GM23338 (cell line): ENCODE data around the gene ASB16.

Source experiments
- JUNB ChIP-seq: IDR thresholded peaks from one replicate; pipeline ENCODE4 v1.6.1; 2016; ENCODE audit warnings: antibody characterized with exemption; ENCODE audit not compliant: unreplicated experiment
- TF ChIP-seq, protein P1 (sequence below), 2 experiments: fragments of 200-600 bp in 1 of 2; sonication (generic) in 1 of 2; conservative IDR thresholded peaks; 2 replicates each; pipeline versions ENCODE4 v1.5.1 to v1.6.1; 2016 to 2017; ENCODE audit warnings: antibody characterized with exemption in 2 of 2, low read depth in 2 of 2, mild to moderate bottlenecking in 2 of 2, moderate library complexity in 1 of 2

DNA sequence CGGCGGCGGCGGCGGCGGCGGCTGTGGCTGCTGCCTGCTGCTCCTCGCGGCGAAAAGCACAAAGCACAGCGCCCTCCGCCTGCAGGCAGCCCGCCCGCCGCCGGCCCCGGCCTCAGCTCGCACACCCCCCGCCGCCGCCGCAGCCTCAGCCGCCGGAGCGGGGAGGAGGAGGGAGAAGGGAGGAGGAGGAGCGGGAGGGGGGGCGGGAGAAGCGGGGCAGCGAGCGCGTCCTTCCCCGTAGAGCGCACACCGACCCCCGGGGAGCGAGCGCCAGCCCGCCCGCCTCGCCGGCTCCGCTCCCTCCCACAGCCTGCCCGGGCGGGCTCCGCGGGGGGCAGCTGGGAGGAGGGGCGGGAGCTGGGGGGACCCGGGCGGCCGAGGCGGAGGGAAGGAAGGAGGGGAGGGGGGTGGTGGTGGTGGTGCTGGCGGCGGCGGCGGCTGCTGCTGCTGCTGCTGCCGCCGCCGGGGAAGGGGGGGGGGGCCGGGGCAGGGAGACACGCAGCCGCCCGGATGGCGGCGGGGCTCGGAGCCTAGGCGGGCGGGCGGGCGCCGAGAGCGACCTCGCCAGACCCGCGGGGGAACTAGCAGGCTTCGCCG, 49.2 kb downstream of the ASB16 start, which contains the start of gene UBTF:
- TF ChIP-seq, protein P1, sequence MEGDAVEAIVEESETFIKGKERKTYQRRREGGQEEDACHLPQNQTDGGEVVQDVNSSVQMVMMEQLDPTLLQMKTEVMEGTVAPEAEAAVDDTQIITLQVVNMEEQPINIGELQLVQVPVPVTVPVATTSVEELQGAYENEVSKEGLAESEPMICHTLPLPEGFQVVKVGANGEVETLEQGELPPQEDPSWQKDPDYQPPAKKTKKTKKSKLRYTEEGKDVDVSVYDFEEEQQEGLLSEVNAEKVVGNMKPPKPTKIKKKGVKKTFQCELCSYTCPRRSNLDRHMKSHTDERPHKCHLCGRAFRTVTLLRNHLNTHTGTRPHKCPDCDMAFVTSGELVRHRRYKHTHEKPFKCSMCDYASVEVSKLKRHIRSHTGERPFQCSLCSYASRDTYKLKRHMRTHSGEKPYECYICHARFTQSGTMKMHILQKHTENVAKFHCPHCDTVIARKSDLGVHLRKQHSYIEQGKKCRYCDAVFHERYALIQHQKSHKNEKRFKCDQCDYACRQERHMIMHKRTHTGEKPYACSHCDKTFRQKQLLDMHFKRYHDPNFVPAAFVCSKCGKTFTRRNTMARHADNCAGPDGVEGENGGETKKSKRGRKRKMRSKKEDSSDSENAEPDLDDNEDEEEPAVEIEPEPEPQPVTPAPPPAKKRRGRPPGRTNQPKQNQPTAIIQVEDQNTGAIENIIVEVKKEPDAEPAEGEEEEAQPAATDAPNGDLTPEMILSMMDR (conservative IDR thresholded peaks at IDR 0.05; ENCODE audit: low read depth in 2 of 2), result no peak
- no peak for TF ChIP-seq JUNB
